Heart right ventricle (tissue), 16 donors: ENCODE measurements around the gene HOXB6. TPM values are rescaled to one million over a fixed set of nuclear protein-coding genes. Genes with fewer than 3 reads are reported as not detected.

Experiments
- ATAC-seq, 8 donors: fragments of 200-7000 bp; cut with Tn5 transposase; one replicate each; pipeline ENCODE4 v1.9.1; 2020; ENCODE audit warnings: mild to moderate bottlenecking in 8 of 8, moderate library complexity in 8 of 8, moderate number of reproducible peaks in 1 of 8
- DNase-seq, 2 donors: peaks; one replicate each; pipeline ENCODE4 v3.0.0-alpha.2; 2020
- H3K27ac ChIP-seq, 10 donors: fragments of 200-600 bp; sonication (generic) in 2 of 10; one replicate each; pipeline versions ENCODE4 v1.5.0 to v1.8.0; 2020 to 2022; ENCODE audit warnings: mild to moderate bottlenecking in 3 of 10
- H3K27me3 ChIP-seq, 7 donors: fragments of 200-600 bp; one replicate each; pipeline ENCODE4 v1.8.0; 2021 to 2022; ENCODE audit warnings: mild to moderate bottlenecking in 2 of 7
- H3K36me3 ChIP-seq, 9 donors: fragments of 200-600 bp; sonication (generic) in 1 of 9; one replicate each; pipeline versions ENCODE4 v1.5.0 to v1.8.0; 2020 to 2022; ENCODE audit warnings: mild to moderate bottlenecking in 2 of 9
- H3K4me1 ChIP-seq, 9 donors: fragments of 200-600 bp; sonication (generic) in 1 of 9; one replicate each; pipeline versions ENCODE4 v1.5.0 to v1.8.0; 2020 to 2022; ENCODE audit warnings: mild to moderate bottlenecking in 4 of 9
- H3K4me3 ChIP-seq, 10 donors: fragments of 200-600 bp; sonication (generic) in 2 of 10; one replicate each; pipeline versions ENCODE4 v1.5.0 to v1.8.0; 2020 to 2022; ENCODE audit warnings: mild to moderate bottlenecking in 7 of 10, moderate library complexity in 2 of 10
- H3K9me3 ChIP-seq, 11 donors: fragments of 200-600 bp in 10 of 11; sonication (generic) in 2 of 11; one replicate each; pipeline versions ENCODE4 v1.5.0 to v1.8.0; 2013 to 2022; ENCODE audit warnings: mild to moderate bottlenecking in 2 of 11, control low read depth in 1 of 11, moderate library complexity in 1 of 11
- CTCF ChIP-seq, 9 donors: fragments of 200-600 bp; sonication (generic) in 2 of 9; IDR thresholded peaks; one replicate each; pipeline versions ENCODE4 v1.5.0 to v1.8.0; 2021 to 2022; ENCODE audit warnings: antibody characterized with exemption in 9 of 9, mild to moderate bottlenecking in 5 of 9, moderate library complexity in 1 of 9
- WGBS, 2 donors: extraction: QIAGEN DNeasy Blood & Tissue Kit; methylation state at CpG; one replicate each; pipeline ENCODE4 v1.1.7; 2013; ENCODE audit warnings: inconsistent platforms in 1 of 2; 5-methylcytosine and 5-hydroxymethylcytosine counted together
- intact Hi-C, 10 donors: fragments of 100-400 bp; cut with DNase I; formaldehyde crosslinking; loops; one replicate each; pipeline versions ENCODE4 v1.11.1 to v1.14.2; 2022
- polyA plus RNA-seq, 2 donors: library from polyadenylated mRNA; stranded (reverse); fragments of 200-250 nt; gene quantifications; one replicate each; pipeline ENCODE4 v1.2.3, GENCODE V29; 2013
- total RNA-seq, 10 donors: library from RNA; stranded (reverse); fragmentation: NEBNext Ultra II Directional in 3 of 10; extraction: Animal tissue kit (Norgen Biotek cat#: 25700) in 3 of 10; gene quantifications; one replicate each; pipeline versions ENCODE4 v1.2.1 to v1.2.4, GENCODE V29; 2021 to 2023
- donor health status: Arrhythmogenic right ventricular cardiomyopathy.
- donor health status: ischemic (EF 13 %, LVEDD 7.1; RV severe dilation, severe dysfunction).
- donor health status: healthy with polysubstance abuse.
- donor health status: DM: no; HTN: yes; CAD: no.
- donor health status: DM: no; HTN: no; CAD: no.
- donor health status: ischemic (EF 25% LVEDD 6.9; RV normal size, moderate dysfunction).
- donor health status: ischemic (EF 25% LVEDD 5.7; RV mildly dilated, moderate dysfunction).
- donor health status: healthy.
- donor health status: DM: yes; HTN: yes; CAD: no.
- donor health status: Ischemic cardiomyopathy.
- donor health status: ischemic (EF 35%, LVEDD 5.7; RV mildly dilated, moderate dysfunction).
- donor health status: nonischemic (EF 11% LVEDD 7.7; RV severe dilation, severe dysfunction).
- donor health status: DM: yes; HTN: yes; CAD: no.
- donor health status: PGD.
- donor health status: ischemic (EF 29% LVEDD 5.4; RV normal size, mild dysfunction).
- donor health status: nonischemic (EF 23%, LVEDD 6.1; RV moderate dilation, normal function).

The HOXB6 gene
- total and polyA plus RNA-seq, 12 donors, result 0.14 to 1.2 (median 0.41) TPM; not detected in 2

- ATAC-seq (no peak), DNase-seq (no peak)
- no peak overlapping the region for H3K4me3 ChIP-seq
- no peak overlapping the region for H3K27ac ChIP-seq
- TF ChIP-seq CTCF (IDR thresholded peaks at IDR 0.05), result no peak
- no peaks in the 10 kb centered on the region for H3K36me3 ChIP-seq
- peaks cover 7 to 27% (median 23%) of the 10 kb centered on the region in 9 donors for H3K4me1 ChIP-seq
- H3K27me3 ChIP-seq, result peaks cover 72 to 100% (median 100%) of the 10 kb centered on the region in 7 donors
- H3K9me3 ChIP-seq, result no peaks in the 10 kb centered on the region
- 11 to 13% methylated on average over 27 of the region's 27 CpGs for WGBS, 2 donors
- intact Hi-C loops, result no loop called here
These were observed 23.1 kb upstream of the HOXB6 start for GRCh38 chr17:48627623-48628521.

GRCh38 chr17:48627118-48627597 lies 22.4 kb upstream of the HOXB6 start:
- no peaks in the 10 kb centered on the region for H3K36me3 ChIP-seq
- 5 to 12% methylated on average over 5 of the region's 5 CpGs for WGBS, 2 donors
- DNase-seq, result no peak
- H3K27me3 ChIP-seq, result peaks cover 71 to 100% (median 100%) of the 10 kb centered on the region in 7 donors
- no peak for TF ChIP-seq CTCF (IDR thresholded peaks at IDR 0.05)
- no peak overlapping the region for H3K4me3 ChIP-seq
- ATAC-seq, result no peak
- intact Hi-C loops, result no loop called here
- no peak overlapping the region for H3K27ac ChIP-seq
- H3K9me3 ChIP-seq, result no peaks in the 10 kb centered on the region
- peaks cover 7 to 27% (median 23%) of the 10 kb centered on the region in 9 donors for H3K4me1 ChIP-seq

GRCh38 chr17:48626245-48627117 lies 21.7 kb upstream of the HOXB6 start, which contains the start of gene HOXB9:
Gene HOXB9, minus strand, starts transcription at chr17:48626358. Its CDS starts 89 bp downstream, at chr17:48626269.
- WGBS, 2 donors, result 1% methylated on average over 44 to 50 of the region's 50 CpGs

More at GRCh38 chr17:48626245-48627117, 21.7 kb upstream of the HOXB6 start, which contains the start of gene HOXB9:
- no peak for TF ChIP-seq CTCF (IDR thresholded peaks at IDR 0.05)
- Histone ChIP-seq H3K27ac (no peak within 1 kb of the TSS), H3K4me1 (peaks cover 7 to 27% (median 23%) of the 10 kb centered on the region in 9 donors), H3K4me3 (peak within 1 kb of the TSS; percentile 6 to 41 (median 35)), H3K27me3 (peaks cover 72 to 100% (median 100%) of the 10 kb centered on the region in 7 donors), H3K36me3 (no peaks in the 10 kb centered on the region), H3K9me3 (no peaks in the 10 kb centered on the region)
- no peak for DNase-seq
- ATAC-seq, result no peak
- intact Hi-C loops, result no loop called here
